Testis (tissue), 2 donors: ENCODE data around the gene DPEP2.

ENCODE experiments used
- CTCF ChIP-seq, 3 experiments: fragments of 450-650 bp in 2 of 3; fragments of 200-600 bp in 1 of 3; sonication (generic) in 1 of 3; IDR thresholded peaks; one replicate each; pipeline ENCODE4 v1.5.1; 2016 to 2019; ENCODE audit warnings: antibody characterized with exemption in 3 of 3, mild to moderate bottlenecking in 2 of 3, moderate library complexity in 1 of 3
- POLR2A ChIP-seq: fragments of 450-650 bp; IDR thresholded peaks from one replicate; pipeline ENCODE4 v1.6.1; 2017; ENCODE audit warnings: antibody characterized with exemption, mild to moderate bottlenecking, moderate library complexity

- no peak for TF ChIP-seq CTCF (IDR thresholded peaks at IDR 0.05)
- no peak for TF ChIP-seq POLR2A
These were observed 9.8 kb downstream of the DPEP2 start for GRCh38 chr16:67989322-67990017.
